ENCODE results near the gene SLC46A1.

Gene SLC46A1

DNA sequence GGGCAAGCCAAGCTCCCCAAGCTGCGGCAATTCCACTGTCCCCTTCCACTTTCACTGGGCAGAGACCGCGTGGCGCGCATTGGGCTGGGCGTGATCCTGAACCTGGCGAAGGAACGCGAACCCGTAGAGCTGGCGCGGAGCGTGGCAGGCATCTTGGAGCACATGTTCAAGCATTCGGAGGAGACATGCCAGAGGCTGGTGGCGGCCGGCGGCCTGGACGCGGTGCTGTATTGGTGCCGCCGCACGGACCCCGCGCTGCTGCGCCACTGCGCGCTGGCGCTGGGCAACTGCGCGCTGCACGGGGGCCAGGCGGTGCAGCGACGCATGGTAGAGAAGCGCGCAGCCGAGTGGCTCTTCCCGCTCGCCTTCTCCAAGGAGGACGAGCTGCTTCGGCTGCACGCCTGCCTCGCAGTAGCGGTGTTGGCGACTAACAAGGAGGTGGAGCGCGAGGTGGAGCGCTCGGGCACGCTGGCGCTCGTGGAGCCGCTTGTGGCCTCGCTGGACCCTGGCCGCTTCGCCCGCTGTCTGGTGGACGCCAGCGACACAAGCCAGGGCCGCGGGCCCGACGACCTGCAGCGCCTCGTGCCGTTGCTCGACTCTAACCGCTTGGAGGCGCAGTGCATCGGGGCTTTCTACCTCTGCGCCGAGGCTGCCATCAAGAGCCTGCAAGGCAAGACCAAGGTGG, 24.7 kb downstream of the SLC46A1 start:
- CTCF ChIA-PET = no interaction called here
- POLR2A ChIA-PET = no interaction called here
- no peak for DNase-seq (ENCODE audit: extremely low spot score)
- TF ChIP-seq SUZ12 (IDR thresholded peaks at IDR 0.05) (no peak), HDGF (IDR thresholded peaks at IDR 0.05; ENCODE audit: borderline replicate concordance) (no peak), CTBP1 (IDR thresholded peaks at IDR 0.05; ENCODE audit: borderline replicate concordance) (no peak), ELF4 (IDR thresholded peaks at IDR 0.05) (no peak), SP1 (IDR thresholded peaks at IDR 0.05) (no peak), NFRKB (IDR thresholded peaks at IDR 0.05) (no peak), LEF1 (IDR thresholded peaks at IDR 0.05; ENCODE audit: borderline replicate concordance) (no peak), FOXK2 (IDR thresholded peaks at IDR 0.05) (no peak), TARDBP (IDR thresholded peaks at IDR 0.05) (no peak), PKNOX1 (IDR thresholded peaks at IDR 0.05) (no peak), FOXA1 (IDR thresholded peaks at IDR 0.05) (no peak), BHLHE40 (IDR thresholded peaks at IDR 0.05; ENCODE audit: borderline replicate concordance) (no peak), ZNF384 (IDR thresholded peaks at IDR 0.05) (no peak), L3MBTL2 (conservative IDR thresholded peaks at IDR 0.05) (no peak), ARNT (IDR thresholded peaks at IDR 0.05) (no peak), FOXM1 (IDR thresholded peaks at IDR 0.05; ENCODE audit: borderline replicate concordance) (no peak)

DNA sequence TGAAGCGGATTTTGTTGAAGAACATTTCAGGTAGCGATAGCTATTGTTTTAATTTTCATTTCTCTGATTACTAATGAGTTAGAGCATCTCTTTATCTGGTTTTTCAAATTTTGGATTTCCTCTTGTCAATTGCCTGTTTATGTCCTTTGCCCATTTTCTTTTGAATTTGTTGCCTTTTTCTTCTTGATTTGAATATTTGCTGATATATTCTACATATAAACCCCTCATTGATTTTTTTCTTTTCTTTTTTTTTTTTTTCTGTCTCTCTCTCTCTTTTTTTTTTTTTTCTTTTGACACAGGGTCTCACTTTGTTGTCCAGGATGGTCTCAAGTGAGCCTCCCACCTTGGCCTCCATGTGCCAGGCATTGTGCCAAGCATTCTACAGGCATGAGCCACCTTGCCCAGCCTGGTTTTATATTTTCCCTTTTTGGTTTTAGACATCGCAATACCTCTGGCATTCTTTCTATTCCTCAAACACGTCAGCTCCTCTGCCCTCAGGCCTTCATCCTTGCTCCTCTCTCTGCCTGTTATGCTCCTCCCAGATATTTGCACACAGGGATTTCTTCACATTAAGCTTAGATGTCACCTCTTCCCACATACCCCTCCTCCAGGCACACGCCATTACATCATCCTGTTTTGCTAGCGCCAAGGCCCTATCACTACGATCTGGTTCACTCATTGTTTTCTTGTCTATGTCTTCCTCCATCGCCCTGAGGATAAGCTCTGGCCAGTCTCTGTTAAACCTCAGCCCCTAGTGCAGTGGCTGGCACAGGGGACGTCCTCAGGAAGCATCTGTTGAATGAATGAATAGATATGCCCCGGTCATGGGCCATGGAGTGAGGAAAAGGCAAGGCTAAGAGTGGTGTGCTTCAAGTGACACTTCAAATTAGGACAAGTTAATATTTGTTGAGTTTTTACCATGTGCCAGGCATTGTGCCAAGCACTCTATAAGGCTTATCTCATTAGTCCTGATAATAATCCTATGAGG, 25.9 kb downstream of the SLC46A1 start:
- TF ChIP-seq ARNT (IDR thresholded peaks at IDR 0.05) (no peak), HDGF (IDR thresholded peaks at IDR 0.05; ENCODE audit: borderline replicate concordance) (no peak)
- ChIA-PET CTCF (no interaction called here), POLR2A (interaction anchor here (1.2 kb wide), 1 partner anchor 23 kb away, joined by 4 read pairs; the partner anchor contains the start of gene POLDIP2)
- no peak for DNase-seq (ENCODE audit: extremely low spot score)

- TF ChIP-seq CTBP1 (IDR thresholded peaks at IDR 0.05; ENCODE audit: borderline replicate concordance) = no peak
- TF ChIP-seq SUZ12 (IDR thresholded peaks at IDR 0.05) = no peak
- TF ChIP-seq FOXA1 (IDR thresholded peaks at IDR 0.05) = no peak
- no peak for TF ChIP-seq SP1 (IDR thresholded peaks at IDR 0.05)
- no peak for TF ChIP-seq ELF4 (IDR thresholded peaks at IDR 0.05)
- TF ChIP-seq L3MBTL2 (conservative IDR thresholded peaks at IDR 0.05) = no peak
- no peak for TF ChIP-seq ZNF384 (IDR thresholded peaks at IDR 0.05)
- TF ChIP-seq LEF1 (IDR thresholded peaks at IDR 0.05; ENCODE audit: borderline replicate concordance) = no peak
- TF ChIP-seq FOXK2 (IDR thresholded peaks at IDR 0.05) = no peak
- no peak for TF ChIP-seq ARNT (IDR thresholded peaks at IDR 0.05)
- TF ChIP-seq FOXM1 (IDR thresholded peaks at IDR 0.05; ENCODE audit: borderline replicate concordance) = no peak
These were observed 33.1 kb downstream of the SLC46A1 start for GRCh38 chr17:28372945-28373274.

DNA sequence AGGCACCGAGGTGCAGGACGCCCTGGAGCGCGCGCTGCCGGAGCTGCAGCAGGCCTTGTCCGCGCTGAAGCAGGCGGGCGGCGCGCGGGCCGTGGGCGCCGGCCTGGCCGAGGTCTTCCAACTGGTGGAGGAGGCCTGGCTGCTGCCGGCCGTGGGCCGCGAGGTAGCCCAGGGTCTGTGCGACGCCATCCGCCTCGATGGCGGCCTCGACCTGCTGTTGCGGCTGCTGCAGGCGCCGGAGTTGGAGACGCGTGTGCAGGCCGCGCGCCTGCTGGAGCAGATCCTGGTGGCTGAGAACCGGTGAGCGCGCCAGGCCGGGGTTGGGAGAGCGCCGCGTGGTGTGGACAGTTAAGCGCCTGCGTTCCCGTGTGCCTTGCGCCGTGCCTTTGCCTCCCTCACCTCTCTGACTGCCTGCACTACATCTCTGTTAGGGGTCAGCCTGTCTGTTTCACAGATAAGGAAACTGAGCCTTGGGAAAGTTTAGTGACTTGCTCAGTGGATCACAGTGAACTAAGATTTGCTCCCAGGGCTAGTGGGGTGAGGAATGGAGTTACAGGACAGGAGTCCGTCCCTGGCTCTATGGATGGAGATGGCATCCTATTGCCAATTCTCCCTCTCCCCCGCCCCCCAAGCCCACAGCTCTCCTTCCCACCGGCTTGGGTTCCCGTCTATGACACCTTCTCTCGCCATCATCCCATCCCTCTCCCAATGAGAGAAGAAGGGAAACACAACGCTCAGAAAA, 33.6 kb downstream of the SLC46A1 start:
- TF ChIP-seq SP1 (IDR thresholded peaks at IDR 0.05) (no peak), L3MBTL2 (conservative IDR thresholded peaks at IDR 0.05) (peak; percentile 50), FOXA1 (IDR thresholded peaks at IDR 0.05) (no peak)
- CTCF ChIA-PET = no interaction called here
- POLR2A ChIA-PET = interaction anchor here (0.7 to 6.4 kb wide), 3 partner anchors 15 to 198 kb away, joined by 3 to 64 read pairs (median 3); partner anchors contain the start of gene POLDIP2
- peak; percentile 21 for DNase-seq (ENCODE audit: extremely low spot score)

More at GRCh38 chr17:28372945-28373274, 33.1 kb downstream of the SLC46A1 start:
- no peak for DNase-seq (ENCODE audit: extremely low spot score)
- ChIA-PET CTCF (no interaction called here), POLR2A (interaction anchor here (0.9 to 1.0 kb wide), 2 partner anchors 32 to 34 kb away, joined by 3 read pairs; no protein-coding TSS in a partner anchor)

- ChIA-PET CTCF (interaction anchor here (2.3 kb wide), 1 partner anchor 45 kb away, joined by 14 read pairs; no protein-coding TSS in a partner anchor), POLR2A (interaction anchor here (0.7 to 6.4 kb wide), 5 partner anchors 14 to 199 kb away, joined by 3 to 64 read pairs (median 3); partner anchors contain the start of genes IFT20, POLDIP2 and TNFAIP1)
- TF ChIP-seq ZNF384 (IDR thresholded peaks at IDR 0.05) (no peak), TARDBP (IDR thresholded peaks at IDR 0.05) (no peak), FOXK2 (IDR thresholded peaks at IDR 0.05) (no peak), NFRKB (IDR thresholded peaks at IDR 0.05) (no peak), ELF4 (IDR thresholded peaks at IDR 0.05) (no peak), FOXA1 (IDR thresholded peaks at IDR 0.05) (no peak), FOXM1 (IDR thresholded peaks at IDR 0.05; ENCODE audit: borderline replicate concordance) (no peak), CTBP1 (IDR thresholded peaks at IDR 0.05; ENCODE audit: borderline replicate concordance) (peak; percentile 37; the same call in 1 of the 2 replicates)
- peak; percentile 83 for DNase-seq (ENCODE audit: extremely low spot score)
These were observed 34.5 kb downstream of the SLC46A1 start, which contains the start of gene SARM1 for GRCh38 chr17:28371245-28372202. TSS of gene SARM1 (plus strand) at chr17:28371694. CDS start at chr17:28372033, 339 bp downstream.

GRCh38 chr17:28370744-28371103, 35.3 kb downstream of the SLC46A1 start:
- TF ChIP-seq FOXA1 (IDR thresholded peaks at IDR 0.05) = no peak
- no peak for TF ChIP-seq ELF4 (IDR thresholded peaks at IDR 0.05)
- no peak for TF ChIP-seq FOXM1 (IDR thresholded peaks at IDR 0.05; ENCODE audit: borderline replicate concordance)
- no peak for TF ChIP-seq CTBP1 (IDR thresholded peaks at IDR 0.05; ENCODE audit: borderline replicate concordance)
- no peak for TF ChIP-seq NFRKB (IDR thresholded peaks at IDR 0.05)
- TF ChIP-seq ARNT (IDR thresholded peaks at IDR 0.05) = no peak
- TF ChIP-seq SP1 (IDR thresholded peaks at IDR 0.05) = no peak
- TF ChIP-seq FOXK2 (IDR thresholded peaks at IDR 0.05) = no peak
- TF ChIP-seq L3MBTL2 (conservative IDR thresholded peaks at IDR 0.05) = no peak
- no peak for TF ChIP-seq BHLHE40 (IDR thresholded peaks at IDR 0.05; ENCODE audit: borderline replicate concordance)
- TF ChIP-seq ZNF384 (IDR thresholded peaks at IDR 0.05) = no peak
- TF ChIP-seq PKNOX1 (IDR thresholded peaks at IDR 0.05) = no peak
- no peak for TF ChIP-seq TARDBP (IDR thresholded peaks at IDR 0.05)
- TF ChIP-seq LEF1 (IDR thresholded peaks at IDR 0.05; ENCODE audit: borderline replicate concordance) = no peak
- no peak for TF ChIP-seq SUZ12 (IDR thresholded peaks at IDR 0.05)
- ChIA-PET CTCF (interaction anchor here (0.6 to 2.3 kb wide), 2 partner anchors 46 to 103 kb away, joined by 4 to 14 read pairs; no protein-coding TSS in a partner anchor), POLR2A (interaction anchor here (0.9 to 6.4 kb wide), 4 partner anchors 13 to 37 kb away, joined by 3 to 64 read pairs (median 10); partner anchors contain the start of genes IFT20, POLDIP2 and TNFAIP1)
- no peak for DNase-seq (ENCODE audit: extremely low spot score)

Measured in HEK293T (cell line).